Panc1 (cell line): Measurements from ENCODE around the gene SETDB1. TPM values are rescaled to one million over a fixed set of nuclear protein-coding genes. Genes with fewer than 3 reads are reported as not detected.

Experiments used
- ATAC-seq: fragments of 200-7000 bp; cut with Tn5 transposase; 2 replicates; pipeline ENCODE4 v1.9.1; 2020; ENCODE audit warnings: mild to moderate bottlenecking, moderate library complexity
- BruUV-seq: library from RNA; stranded (reverse); fragments of 400-500 nt; replicated peaks from 2 replicates; lab custom pipeline; 2021; lab: Mats Ljungman, UMichigan
- CTCF ChIA-PET: fragments of 300-600 bp; sonication (Branson Sonifier 250); formaldehyde crosslinking; loops from one replicate; lab custom pipeline; 2022; ENCODE audit warnings: antibody characterized with exemption; lab: Charles Lee
- POLR2A ChIA-PET: fragments of 300-600 bp; sonication (Branson Sonifier 250); formaldehyde crosslinking; loops from one replicate; lab custom pipeline; 2022; ENCODE audit warnings: antibody characterized with exemption; lab: Charles Lee
- DNase-seq: peaks from one replicate; pipeline ENCODE4 v3.0.0-alpha.2; 2010; ENCODE audit warnings: low read depth, low spot score
- H3K27ac ChIP-seq: 2 replicates; pipeline ENCODE4 v1.5.1; 2011; ENCODE audit warnings: mild to moderate bottlenecking, low read length, inconsistent platforms
- H3K27me3 ChIP-seq: fragments of 200-500 bp; sonication (Bioruptor generic); 2 replicates; pipeline ENCODE4 v1.6.0; 2014; ENCODE audit warnings: low read length, inconsistent platforms; ENCODE audit not compliant: control insufficient read depth, insufficient read depth
- H3K36me3 ChIP-seq: fragments of 200-500 bp; sonication (Bioruptor generic); 2 replicates; pipeline ENCODE4 v1.5.1; 2014; ENCODE audit warnings: inconsistent platforms, mild to moderate bottlenecking, low read length, moderate library complexity; ENCODE audit not compliant: control insufficient read depth, insufficient read depth
- H3K4me1 ChIP-seq: 2 replicates; pipeline ENCODE4 v1.5.1; 2011; ENCODE audit warnings: inconsistent platforms, mild to moderate bottlenecking, low read length, moderate library complexity; ENCODE audit not compliant: control insufficient read depth, insufficient read depth
- H3K4me3 ChIP-seq, 2 experiments: 2 replicates each; pipeline ENCODE4 v1.5.1; 2011 to 2012; ENCODE audit warnings: low read depth in 2 of 2, low read length in 2 of 2, mild to moderate bottlenecking in 2 of 2, inconsistent platforms in 1 of 2, moderate library complexity in 1 of 2
- H3K9me3 ChIP-seq: fragments of 200-500 bp; sonication (Bioruptor generic); 2 replicates; pipeline ENCODE4 v1.5.1; 2014; ENCODE audit warnings: low read depth, mild to moderate bottlenecking, inconsistent platforms, low read length, moderate library complexity; ENCODE audit not compliant: control insufficient read depth, insufficient read depth
- POLR2AphosphoS5 ChIP-seq: IDR thresholded peaks from 2 replicates; pipeline ENCODE4 v1.6.1; 2012; ENCODE audit warnings: mild to moderate bottlenecking, low read depth, low read length, moderate library complexity
- SIN3A ChIP-seq: IDR thresholded peaks from 2 replicates; pipeline ENCODE4 v1.6.1; 2012; ENCODE audit warnings: low read depth, mild to moderate bottlenecking, low read length, moderate library complexity, borderline replicate concordance; ENCODE audit not compliant: insufficient read depth
- TCF7L2 ChIP-seq: IDR thresholded peaks from 2 replicates; pipeline ENCODE4 v1.6.1; 2011; ENCODE audit warnings: mild to moderate bottlenecking, low read depth, low read length, inconsistent platforms
- in situ Hi-C: cut with HindIII; loops from 2 replicates; pipeline ENCODE4 v1.10.0; 2016; ENCODE audit warnings: low sequenced_read_pairs, low pct_unique_long_range_greater_than_20kb
- intact Hi-C: fragments of 100-400 bp; cut with micrococcal nuclease; formaldehyde crosslinking; loops from one replicate; pipeline ENCODE4 v1.10.0; 2022; ENCODE audit not compliant: unreplicated experiment
- total RNA-seq: library from RNA; stranded (reverse); gene quantifications from one replicate; pipeline ENCODE4 v1.2.1, GENCODE V29; 2021; ENCODE audit not compliant: unreplicated experiment
- TF ChIP-seq, protein P1 (sequence below), 2 experiments: IDR thresholded peaks; 2 replicates each; pipeline ENCODE4 v1.6.1; 2011 to 2012; ENCODE audit warnings: low read depth in 2 of 2, control low read depth in 1 of 2, low read length in 1 of 2, mild to moderate bottlenecking in 1 of 2, moderate library complexity in 1 of 2; ENCODE audit not compliant: insufficient read depth in 1 of 2
- TF ChIP-seq, protein P2 (sequence below): fragments of 450-650 bp; IDR thresholded peaks from 2 replicates; pipeline ENCODE4 v1.5.1; 2017; ENCODE audit warnings: mild to moderate bottlenecking

Gene SETDB1
- total RNA-seq, 1 experiment from 2014 or later, result 43.3 TPM

DNA sequence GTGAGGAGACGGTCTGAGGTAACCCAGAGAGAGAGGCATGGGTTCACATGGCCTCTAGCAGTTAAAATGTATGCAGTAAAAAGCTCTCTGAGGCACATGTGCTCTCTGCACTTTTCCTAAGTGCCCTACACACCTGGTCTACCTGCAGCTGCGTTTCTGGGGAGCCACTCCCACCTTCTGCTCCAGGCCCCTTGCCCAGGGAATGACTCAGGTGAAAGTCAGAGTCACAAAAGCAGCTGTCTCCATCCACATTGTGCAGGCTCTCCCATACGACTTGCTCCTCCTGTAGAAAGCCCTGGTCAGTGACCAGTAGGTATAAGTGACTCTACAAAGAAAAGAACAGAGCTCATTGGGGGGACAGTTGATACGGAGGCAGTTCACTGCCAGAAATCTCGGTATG lies 71.8 kb downstream of the SETDB1 start:
- in situ Hi-C loops (no loop called here), intact Hi-C loops (no loop called here)
- no peak for ATAC-seq
- TF ChIP-seq POLR2AphosphoS5 (no peak), TCF7L2 (no peak), SIN3A (no peak)
- TF ChIP-seq, protein P1, sequence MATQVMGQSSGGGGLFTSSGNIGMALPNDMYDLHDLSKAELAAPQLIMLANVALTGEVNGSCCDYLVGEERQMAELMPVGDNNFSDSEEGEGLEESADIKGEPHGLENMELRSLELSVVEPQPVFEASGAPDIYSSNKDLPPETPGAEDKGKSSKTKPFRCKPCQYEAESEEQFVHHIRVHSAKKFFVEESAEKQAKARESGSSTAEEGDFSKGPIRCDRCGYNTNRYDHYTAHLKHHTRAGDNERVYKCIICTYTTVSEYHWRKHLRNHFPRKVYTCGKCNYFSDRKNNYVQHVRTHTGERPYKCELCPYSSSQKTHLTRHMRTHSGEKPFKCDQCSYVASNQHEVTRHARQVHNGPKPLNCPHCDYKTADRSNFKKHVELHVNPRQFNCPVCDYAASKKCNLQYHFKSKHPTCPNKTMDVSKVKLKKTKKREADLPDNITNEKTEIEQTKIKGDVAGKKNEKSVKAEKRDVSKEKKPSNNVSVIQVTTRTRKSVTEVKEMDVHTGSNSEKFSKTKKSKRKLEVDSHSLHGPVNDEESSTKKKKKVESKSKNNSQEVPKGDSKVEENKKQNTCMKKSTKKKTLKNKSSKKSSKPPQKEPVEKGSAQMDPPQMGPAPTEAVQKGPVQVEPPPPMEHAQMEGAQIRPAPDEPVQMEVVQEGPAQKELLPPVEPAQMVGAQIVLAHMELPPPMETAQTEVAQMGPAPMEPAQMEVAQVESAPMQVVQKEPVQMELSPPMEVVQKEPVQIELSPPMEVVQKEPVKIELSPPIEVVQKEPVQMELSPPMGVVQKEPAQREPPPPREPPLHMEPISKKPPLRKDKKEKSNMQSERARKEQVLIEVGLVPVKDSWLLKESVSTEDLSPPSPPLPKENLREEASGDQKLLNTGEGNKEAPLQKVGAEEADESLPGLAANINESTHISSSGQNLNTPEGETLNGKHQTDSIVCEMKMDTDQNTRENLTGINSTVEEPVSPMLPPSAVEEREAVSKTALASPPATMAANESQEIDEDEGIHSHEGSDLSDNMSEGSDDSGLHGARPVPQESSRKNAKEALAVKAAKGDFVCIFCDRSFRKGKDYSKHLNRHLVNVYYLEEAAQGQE (IDR thresholded peaks at IDR 0.05; ENCODE audit: insufficient read depth in 1 of 2, low read depth in 2 of 2, low read length in 1 of 2), result no peak
- TF ChIP-seq, protein P2, sequence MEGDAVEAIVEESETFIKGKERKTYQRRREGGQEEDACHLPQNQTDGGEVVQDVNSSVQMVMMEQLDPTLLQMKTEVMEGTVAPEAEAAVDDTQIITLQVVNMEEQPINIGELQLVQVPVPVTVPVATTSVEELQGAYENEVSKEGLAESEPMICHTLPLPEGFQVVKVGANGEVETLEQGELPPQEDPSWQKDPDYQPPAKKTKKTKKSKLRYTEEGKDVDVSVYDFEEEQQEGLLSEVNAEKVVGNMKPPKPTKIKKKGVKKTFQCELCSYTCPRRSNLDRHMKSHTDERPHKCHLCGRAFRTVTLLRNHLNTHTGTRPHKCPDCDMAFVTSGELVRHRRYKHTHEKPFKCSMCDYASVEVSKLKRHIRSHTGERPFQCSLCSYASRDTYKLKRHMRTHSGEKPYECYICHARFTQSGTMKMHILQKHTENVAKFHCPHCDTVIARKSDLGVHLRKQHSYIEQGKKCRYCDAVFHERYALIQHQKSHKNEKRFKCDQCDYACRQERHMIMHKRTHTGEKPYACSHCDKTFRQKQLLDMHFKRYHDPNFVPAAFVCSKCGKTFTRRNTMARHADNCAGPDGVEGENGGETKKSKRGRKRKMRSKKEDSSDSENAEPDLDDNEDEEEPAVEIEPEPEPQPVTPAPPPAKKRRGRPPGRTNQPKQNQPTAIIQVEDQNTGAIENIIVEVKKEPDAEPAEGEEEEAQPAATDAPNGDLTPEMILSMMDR, result no peak
- H3K27me3 ChIP-seq, result no peaks in the 10 kb centered on the region
- peaks cover 5% of the 10 kb centered on the region; the same call in 1 of the 2 replicates for H3K4me1 ChIP-seq
- CTCF ChIA-PET, result no interaction called here
- POLR2A ChIA-PET, result no interaction called here
- H3K9me3 ChIP-seq, result no peaks in the 10 kb centered on the region
- BruUV-seq, result no TSS peak
- H3K36me3 ChIP-seq, result no peaks in the 10 kb centered on the region
- H3K27ac ChIP-seq, result no peak overlapping the region
- no peak for DNase-seq
- H3K4me3 ChIP-seq, result no peak overlapping the region

DNA sequence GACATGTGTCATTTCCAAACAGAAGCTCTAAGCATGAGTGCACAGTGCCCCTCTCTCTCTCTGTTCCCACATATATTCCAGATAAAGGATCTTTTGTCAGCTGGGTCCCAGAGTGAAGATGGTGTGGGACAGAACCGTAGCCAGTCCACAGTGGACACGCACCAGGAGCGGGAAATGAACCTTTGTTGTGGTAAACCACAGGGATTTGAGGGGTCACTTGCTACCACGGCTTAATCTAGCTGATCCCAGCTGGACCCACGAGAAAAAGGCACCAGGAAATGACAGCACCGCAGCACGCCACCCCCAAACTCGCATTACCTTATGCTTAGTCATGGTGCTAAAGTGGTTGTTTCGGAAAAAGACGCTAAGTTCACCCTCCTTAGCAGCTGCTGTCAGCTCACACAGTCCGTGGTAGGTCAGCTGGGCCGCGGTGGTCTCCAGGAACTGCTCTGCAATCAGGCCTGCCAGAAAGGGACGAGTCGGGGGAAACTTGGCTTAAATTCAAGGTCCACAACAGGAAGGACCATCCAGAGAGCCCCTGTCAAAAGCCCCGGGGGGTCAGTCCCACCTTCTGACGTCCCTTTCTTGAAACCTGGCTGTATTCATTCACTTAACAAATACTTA lies 73.0 kb downstream of the SETDB1 start:
- POLR2A ChIA-PET, result no interaction called here
- intact Hi-C loops, result no loop called here
- ATAC-seq, result no peak

More for the DNA sequence above, 73.0 kb downstream of the SETDB1 start:
- CTCF ChIA-PET, result no interaction called here
- in situ Hi-C loops, result no loop called here
- Histone ChIP-seq H3K27ac (no peak overlapping the region), H3K9me3 (no peaks in the 10 kb centered on the region), H3K36me3 (no peaks in the 10 kb centered on the region), H3K4me3 (no peak overlapping the region), H3K27me3 (no peaks in the 10 kb centered on the region), H3K4me1 (peaks cover 5% of the 10 kb centered on the region; the same call in 1 of the 2 replicates)
- no TSS peak for BruUV-seq
- TF ChIP-seq, protein P2, result no peak
- TF ChIP-seq TCF7L2 (no peak), SIN3A (no peak), POLR2AphosphoS5 (no peak)
- TF ChIP-seq, protein P1 (IDR thresholded peaks at IDR 0.05; ENCODE audit: insufficient read depth in 1 of 2, low read depth in 2 of 2, low read length in 1 of 2), result no peak
- DNase-seq, result no peak
